ENCODE results near the gene ASB9. TPM values are rescaled to one million over a fixed set of nuclear protein-coding genes. Genes with fewer than 3 reads are reported as not detected.
"Not testable (repeated sequence)": the region's sequence is repeated elsewhere in the genome, so short reads cannot be mapped to it uniquely, and the experiment has no call there.

Gene ASB9
- total RNA-seq, 1 experiment from 2014 or later: 0.68 TPM

- DNase-seq (ENCODE audit: unreplicated experiment): no peak
- ChIA-PET POLR2A (no interaction called here), CTCF (no interaction called here)
- no TSS peak for BruUV-seq (replicated peaks)
- Mint-ChIP-seq H3K27ac (ENCODE audit: low read depth, unreplicated experiment) (no peak overlapping the region), H3K4me1 (ENCODE audit: insufficient read depth, unreplicated experiment) (no peaks in the 10 kb centered on the region), H3K36me3 (ENCODE audit: insufficient read depth, unreplicated experiment) (no peaks in the 10 kb centered on the region), H3K4me3 (ENCODE audit: unreplicated experiment) (no peak overlapping the region), H3K9me3 (ENCODE audit: unreplicated experiment) (no peaks in the 10 kb centered on the region), H3K27me3 (ENCODE audit: insufficient read depth, unreplicated experiment) (no peaks in the 10 kb centered on the region)
- intact Hi-C loops (cut with micrococcal nuclease): no loop called here
- TF ChIP-seq CTCF (IDR thresholded peaks at IDR 0.05; ENCODE audit: unreplicated experiment): no peak
Measured at GRCh38 chrX:15292861-15293260, 23.0 kb upstream of the ASB9 start.

DNA sequence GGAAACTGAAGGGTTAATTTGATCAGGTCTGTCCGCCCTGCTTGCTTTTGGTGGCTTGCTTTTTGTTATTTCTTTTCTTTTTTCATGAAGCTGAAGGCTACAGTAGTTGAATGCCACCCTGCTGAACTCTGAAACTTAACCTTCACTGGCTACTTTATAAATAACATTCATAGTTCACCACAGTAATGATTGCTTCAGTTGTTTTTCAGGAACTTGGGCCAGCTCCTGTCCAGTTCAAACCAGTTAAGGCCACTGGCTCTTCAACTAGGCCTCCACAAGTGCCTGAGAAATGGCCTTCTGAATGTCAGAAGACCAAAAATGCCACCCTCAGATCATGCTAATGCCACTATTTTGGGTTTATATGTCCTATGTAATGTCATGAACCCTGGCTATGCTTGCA lies 7.7 kb upstream of the ASB9 start:
- intact Hi-C loops (cut with micrococcal nuclease): no loop called here
- Mint-ChIP-seq H3K27ac (ENCODE audit: low read depth, unreplicated experiment) (no peak overlapping the region), H3K36me3 (ENCODE audit: insufficient read depth, unreplicated experiment) (no peaks in the 10 kb centered on the region), H3K4me1 (ENCODE audit: insufficient read depth, unreplicated experiment) (no peaks in the 10 kb centered on the region), H3K9me3 (ENCODE audit: unreplicated experiment) (no peaks in the 10 kb centered on the region), H3K4me3 (ENCODE audit: unreplicated experiment) (no peak overlapping the region), H3K27me3 (ENCODE audit: insufficient read depth, unreplicated experiment) (peaks cover 15% of the 10 kb centered on the region)
- ChIA-PET POLR2A (no interaction called here), CTCF (interaction anchor here (1.2 kb wide), 1 partner anchor 10 kb away, joined by 3 read pairs; no protein-coding TSS in a partner anchor)
- BruUV-seq (replicated peaks): no TSS peak
- TF ChIP-seq CTCF (IDR thresholded peaks at IDR 0.05; ENCODE audit: unreplicated experiment): no peak
- DNase-seq (ENCODE audit: unreplicated experiment): no peak

DNA sequence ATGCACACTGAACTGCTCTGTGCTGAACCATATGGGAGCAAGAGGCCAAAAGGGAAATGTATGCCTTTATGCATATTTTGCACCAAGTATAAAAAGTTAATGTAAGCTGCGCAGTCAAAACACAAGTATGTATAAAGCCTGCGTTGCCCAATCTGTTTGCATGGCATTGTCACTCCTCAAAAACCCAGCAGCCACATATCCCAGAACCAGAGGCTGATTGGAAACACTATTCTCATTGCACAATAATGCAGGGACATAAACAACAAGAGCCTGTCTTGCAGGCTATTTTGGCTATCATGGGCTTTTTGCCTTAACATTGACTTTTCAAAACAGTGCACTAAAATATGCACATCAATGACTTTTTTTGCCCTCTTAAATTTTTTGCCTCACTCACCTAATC lies 5.1 kb upstream of the ASB9 start:
- no peak for TF ChIP-seq CTCF (IDR thresholded peaks at IDR 0.05; ENCODE audit: unreplicated experiment)
- no peak overlapping the region for H3K27ac Mint-ChIP-seq (ENCODE audit: low read depth, unreplicated experiment)
- POLR2A ChIA-PET: no interaction called here
- no peaks in the 10 kb centered on the region for H3K36me3 Mint-ChIP-seq (ENCODE audit: insufficient read depth, unreplicated experiment)
- H3K4me3 Mint-ChIP-seq (ENCODE audit: unreplicated experiment): no peak overlapping the region
- intact Hi-C loops (cut with micrococcal nuclease): no loop called here
- H3K27me3 Mint-ChIP-seq (ENCODE audit: insufficient read depth, unreplicated experiment): peaks cover 15% of the 10 kb centered on the region
- CTCF ChIA-PET: no interaction called here
- H3K4me1 Mint-ChIP-seq (ENCODE audit: insufficient read depth, unreplicated experiment): peaks cover under 1% of the 10 kb centered on the region
- BruUV-seq (replicated peaks): no TSS peak
- H3K9me3 Mint-ChIP-seq (ENCODE audit: unreplicated experiment): no peaks in the 10 kb centered on the region
- DNase-seq (ENCODE audit: unreplicated experiment): no peak

- CTCF ChIA-PET: interaction anchor here (0.7 to 1.9 kb wide), 4 partner anchors 9 to 195 kb away, joined by 3 to 5 read pairs (median 4); no protein-coding TSS in a partner anchor
- H3K36me3 Mint-ChIP-seq (ENCODE audit: insufficient read depth, unreplicated experiment); H3K27ac Mint-ChIP-seq (ENCODE audit: low read depth, unreplicated experiment); BruUV-seq (replicated peaks); POLR2A ChIA-PET; DNase-seq (ENCODE audit: unreplicated experiment); intact Hi-C loops (cut with micrococcal nuclease); H3K4me3 Mint-ChIP-seq (ENCODE audit: unreplicated experiment); H3K4me1 Mint-ChIP-seq (ENCODE audit: insufficient read depth, unreplicated experiment); H3K9me3 Mint-ChIP-seq (ENCODE audit: unreplicated experiment): not testable (repeated sequence)
- H3K27me3 Mint-ChIP-seq (ENCODE audit: insufficient read depth, unreplicated experiment): peaks cover 15% of the 10 kb centered on the region
Measured at GRCh38 chrX:15273275-15273674, 3.4 kb upstream of the ASB9 start.

DNA sequence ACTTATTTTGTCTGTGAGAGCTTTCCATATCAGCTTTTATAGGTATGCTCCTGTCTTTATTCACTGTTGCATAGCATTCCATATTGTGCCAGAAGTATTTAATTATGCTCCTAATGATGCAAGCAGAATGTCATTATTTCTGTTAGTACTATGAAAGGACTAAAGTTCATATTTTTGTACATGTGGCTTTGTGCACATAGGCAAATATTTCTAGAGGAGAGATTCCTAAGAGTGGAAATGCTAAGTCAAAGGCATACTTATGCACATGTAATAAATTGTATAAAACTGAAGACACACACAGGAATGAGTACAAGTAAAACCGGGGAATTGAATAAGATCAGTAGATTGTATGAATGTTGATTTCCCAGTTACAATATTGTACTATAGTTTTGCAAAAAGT lies 1.9 kb upstream of the ASB9 start:
- intact Hi-C loops (cut with micrococcal nuclease): no loop called here
- CTCF ChIA-PET: no interaction called here
- Mint-ChIP-seq H3K4me1 (ENCODE audit: insufficient read depth, unreplicated experiment) (peaks cover 6% of the 10 kb centered on the region), H3K36me3 (ENCODE audit: insufficient read depth, unreplicated experiment) (no peaks in the 10 kb centered on the region), H3K9me3 (ENCODE audit: unreplicated experiment) (no peaks in the 10 kb centered on the region), H3K27me3 (ENCODE audit: insufficient read depth, unreplicated experiment) (peaks cover 15% of the 10 kb centered on the region), H3K27ac (ENCODE audit: low read depth, unreplicated experiment) (no peak overlapping the region), H3K4me3 (ENCODE audit: unreplicated experiment) (no peak overlapping the region)
- no TSS peak for BruUV-seq (replicated peaks)
- DNase-seq (ENCODE audit: unreplicated experiment): no peak
- POLR2A ChIA-PET: interaction anchor here (0.5 kb wide), 1 partner anchor 11 kb away, joined by 5 read pairs; no protein-coding TSS in a partner anchor
- TF ChIP-seq CTCF (IDR thresholded peaks at IDR 0.05; ENCODE audit: unreplicated experiment): no peak

Data from MCF 10A (cell line).